ENCODE measurements around the gene ABCB4.
"Not testable (repeated sequence)": the region's sequence is repeated elsewhere in the genome, so short reads cannot be mapped to it uniquely, and the experiment has no call there.

Gene ABCB4

DNA sequence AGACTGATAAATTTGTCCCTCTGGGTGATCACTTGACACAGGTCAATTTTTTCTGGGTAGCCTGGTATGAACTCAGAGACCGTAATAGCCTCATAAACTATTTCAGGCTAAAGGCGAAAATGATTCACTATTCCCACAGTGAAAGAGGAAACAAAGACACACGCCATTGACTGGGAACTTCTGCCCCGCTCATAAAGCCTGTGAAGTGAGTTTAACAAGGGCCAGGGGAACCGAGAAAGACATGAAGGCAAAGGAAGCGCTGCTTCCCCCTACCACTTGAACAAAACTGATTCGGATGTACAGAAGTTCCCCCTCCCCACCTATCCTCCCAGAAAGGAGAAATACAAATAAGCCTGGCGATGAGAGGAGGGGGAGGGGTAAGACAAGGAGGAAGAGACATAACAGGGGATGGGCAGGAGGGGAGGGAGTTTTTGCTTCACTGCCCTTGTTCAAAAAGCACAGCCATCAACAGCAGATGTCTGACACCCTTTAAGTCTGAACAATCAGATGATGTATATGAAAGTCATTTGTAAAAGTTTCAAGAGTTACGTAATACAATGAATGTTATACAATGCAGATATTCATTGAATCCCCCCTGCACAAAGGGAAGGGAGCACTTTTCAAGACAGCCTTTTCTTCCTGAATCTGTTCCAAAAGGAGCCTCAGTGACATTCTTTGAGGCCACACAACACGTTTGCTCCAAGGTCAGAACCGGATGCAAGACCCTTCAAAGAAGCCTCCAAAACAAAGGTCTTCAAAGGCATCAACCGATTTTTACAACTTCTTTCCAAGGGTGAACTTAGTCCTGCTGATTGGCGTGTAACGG is 734 bp downstream of the ABCB4 start:
- DNase-seq = no peak

DNA sequence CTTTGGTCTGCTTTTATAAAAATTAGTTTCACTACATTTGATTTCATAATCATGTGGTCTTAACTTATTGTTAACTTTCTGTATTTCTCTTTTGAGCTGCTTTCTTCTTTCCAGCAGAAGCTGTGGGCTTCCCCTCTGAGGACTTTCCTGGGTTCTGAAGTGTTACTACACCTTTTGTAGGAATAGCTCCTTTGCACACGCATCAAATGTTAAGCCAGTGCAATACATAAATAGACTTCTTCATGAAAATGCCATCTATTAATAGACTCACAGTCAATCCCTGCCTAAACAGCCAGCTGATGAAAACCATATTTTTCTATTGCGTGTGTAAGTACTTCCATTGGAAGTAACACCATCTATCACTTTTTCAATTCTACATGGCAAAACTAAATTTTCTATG is 1.5 kb downstream of the ABCB4 start:
- DNase-seq = no peak

DNA sequence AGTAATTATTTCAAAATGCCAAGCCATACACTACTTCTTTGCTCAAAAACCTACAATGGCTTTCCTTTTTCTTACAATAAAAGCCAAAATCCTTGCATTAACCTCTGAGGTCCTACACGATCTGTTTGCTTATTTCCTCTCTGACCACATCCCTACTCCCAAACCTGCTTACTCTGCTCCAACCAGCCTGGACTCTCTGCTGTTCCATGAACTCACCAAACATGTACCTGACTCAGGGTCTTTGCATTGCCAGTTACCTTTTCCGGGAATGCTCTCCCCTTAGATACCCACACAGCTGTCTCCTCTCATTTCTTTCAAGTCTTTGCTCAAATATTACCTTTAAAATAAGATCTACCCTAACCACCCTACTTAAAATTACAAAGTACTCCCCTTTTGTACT is 2.3 kb downstream of the ABCB4 start:
- DNase-seq = no peak

DNA sequence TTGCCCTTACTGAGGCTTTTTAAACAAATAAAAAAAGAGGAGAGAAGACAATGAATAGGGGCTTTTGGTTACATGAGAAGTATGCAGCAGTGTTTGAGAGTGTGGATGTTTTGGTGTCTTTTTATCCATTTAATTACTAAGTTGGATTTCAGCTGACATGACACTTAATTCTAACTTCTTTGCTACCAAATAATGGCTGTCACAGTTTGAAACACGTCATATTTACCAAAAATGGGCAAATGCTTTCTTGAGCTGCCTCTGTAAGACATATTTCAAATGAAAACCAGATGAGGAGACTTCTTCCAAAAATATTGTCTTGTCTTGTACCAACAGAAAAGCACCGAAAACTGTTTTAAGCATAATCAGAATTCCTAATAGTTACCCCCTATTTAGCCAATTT is 4.0 kb downstream of the ABCB4 start:
- no peak for DNase-seq

DNA sequence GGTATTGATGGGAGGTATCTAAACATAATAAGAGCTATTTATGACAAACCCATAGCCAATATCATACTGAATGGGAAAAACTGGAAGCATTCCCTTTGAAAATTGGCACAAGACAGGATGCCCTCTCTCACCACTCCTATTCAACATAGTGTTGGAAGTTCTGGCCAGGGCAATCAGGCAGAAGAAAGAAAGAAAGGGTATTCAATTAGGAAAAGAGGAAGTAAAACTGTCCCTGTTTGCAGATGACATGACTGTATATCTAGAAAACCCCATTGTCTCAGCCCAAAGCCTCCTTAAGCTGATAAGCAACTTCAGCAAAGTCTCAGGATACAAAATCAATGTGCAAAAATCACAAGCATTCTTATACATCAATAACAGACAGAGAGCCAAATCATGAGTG is 6.3 kb downstream of the ABCB4 start:
- DNase-seq = not testable (repeated sequence)

DNA sequence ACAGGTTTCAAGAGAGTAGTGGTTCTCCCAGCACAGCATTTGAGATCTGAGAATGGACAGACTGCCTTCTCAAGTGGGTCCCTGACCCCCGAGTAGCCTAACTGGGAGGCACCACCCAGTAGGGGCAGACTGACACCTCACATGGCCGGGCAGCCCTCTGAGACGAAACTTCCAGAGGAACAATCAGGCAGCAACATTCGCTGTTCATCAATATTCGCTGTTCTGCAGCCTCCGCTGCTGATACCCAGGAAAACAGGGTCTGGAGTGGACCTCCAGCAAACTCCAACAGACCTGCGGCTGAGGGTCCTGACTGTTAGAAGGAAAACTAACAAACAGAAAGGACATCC is 10.0 kb downstream of the ABCB4 start:
- not testable (repeated sequence) for DNase-seq

DNA sequence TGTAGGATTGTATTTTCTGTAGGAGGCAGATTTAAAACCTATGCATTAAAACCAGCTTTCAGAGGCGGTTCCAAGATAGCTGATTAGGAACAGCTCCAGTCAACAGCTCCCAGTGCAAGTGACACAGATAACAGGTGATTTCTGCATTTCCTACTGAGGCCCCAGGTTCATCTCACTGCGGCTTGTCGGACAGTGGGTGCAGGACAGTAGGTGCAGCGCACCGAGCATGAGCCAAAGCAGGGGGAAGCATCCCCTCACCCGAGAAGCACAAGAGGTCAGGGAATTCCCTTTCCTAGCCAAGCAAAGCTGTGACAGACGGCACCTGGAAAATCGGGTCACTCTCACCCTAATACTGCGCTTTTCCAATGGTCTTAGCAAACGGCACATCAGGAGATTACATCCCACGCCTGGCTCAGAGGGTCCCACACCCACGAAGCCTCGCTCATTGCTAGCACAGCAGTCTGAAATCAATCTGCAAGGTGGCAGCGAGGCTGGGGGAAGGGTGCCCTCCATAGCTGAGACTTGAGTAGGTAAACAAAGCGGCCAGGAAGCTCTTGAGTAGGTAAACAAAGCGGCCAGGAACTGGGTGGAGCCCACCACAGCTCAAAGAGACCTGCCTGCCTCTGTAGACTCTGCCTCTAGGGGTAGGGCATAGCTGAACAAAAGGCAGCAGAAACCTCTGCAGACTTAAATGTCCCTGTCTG is 10.5 kb downstream of the ABCB4 start:
- not testable (repeated sequence) for DNase-seq

DNA sequence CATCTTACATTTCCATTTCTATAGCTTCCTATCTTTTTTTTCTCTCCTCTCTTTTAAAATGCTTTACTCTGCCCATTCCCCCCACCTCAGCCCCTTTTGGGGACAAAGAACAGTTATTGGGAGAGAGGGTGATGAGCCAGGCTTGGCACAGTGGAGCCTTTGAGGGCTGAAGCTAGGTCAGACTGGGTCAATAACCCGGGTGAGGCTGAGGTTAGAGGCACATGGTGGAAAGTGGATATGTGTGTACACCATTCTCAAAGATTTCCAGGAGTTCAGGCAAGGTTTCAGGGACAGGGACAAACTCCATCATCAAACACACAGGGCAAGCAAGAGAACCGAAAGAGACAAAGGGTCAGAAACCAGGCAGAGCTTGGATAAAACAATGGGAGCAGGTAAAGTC is 11.5 kb downstream of the ABCB4 start:
- DNase-seq = no peak

DNA sequence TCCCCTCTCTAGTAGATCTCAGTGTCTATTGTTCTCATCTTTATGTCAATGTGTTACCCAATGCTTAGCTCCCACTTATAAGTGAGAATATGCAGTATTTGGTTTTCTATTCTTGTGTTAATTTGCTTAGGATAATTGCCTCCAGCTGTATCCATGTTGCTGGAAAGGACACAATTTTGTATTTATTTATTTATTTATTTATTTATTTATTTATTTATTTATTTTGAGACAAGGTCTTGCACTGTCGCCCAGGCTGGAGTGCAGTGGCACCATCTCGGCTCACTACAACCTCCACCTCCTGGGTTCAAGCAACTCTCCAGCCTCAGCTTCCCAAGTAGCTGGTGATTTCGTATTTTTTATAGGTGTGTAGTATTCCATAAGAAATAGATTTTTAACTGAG is 15.0 kb downstream of the ABCB4 start:
- not testable (repeated sequence) for DNase-seq

DNA sequence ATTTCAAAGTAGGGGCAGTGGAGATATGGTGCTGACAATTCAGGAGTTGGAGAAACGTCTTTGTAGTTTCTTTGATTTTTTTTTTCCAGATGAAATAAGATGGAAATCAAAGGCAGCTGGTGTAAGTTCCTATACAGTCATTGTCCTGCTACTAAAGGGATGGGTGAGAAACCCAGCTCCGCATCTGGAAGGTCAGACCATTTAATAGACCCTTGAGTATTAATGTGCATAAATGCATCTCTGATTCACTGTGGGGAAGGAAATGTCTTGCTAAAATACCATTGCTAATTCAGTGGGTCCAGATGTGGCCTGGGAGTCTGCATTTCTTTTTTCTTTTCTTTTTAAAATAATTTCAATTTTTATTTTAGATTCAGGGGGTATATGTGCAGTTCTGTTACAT is 15.5 kb downstream of the ABCB4 start:
- no peak for DNase-seq

DNA sequence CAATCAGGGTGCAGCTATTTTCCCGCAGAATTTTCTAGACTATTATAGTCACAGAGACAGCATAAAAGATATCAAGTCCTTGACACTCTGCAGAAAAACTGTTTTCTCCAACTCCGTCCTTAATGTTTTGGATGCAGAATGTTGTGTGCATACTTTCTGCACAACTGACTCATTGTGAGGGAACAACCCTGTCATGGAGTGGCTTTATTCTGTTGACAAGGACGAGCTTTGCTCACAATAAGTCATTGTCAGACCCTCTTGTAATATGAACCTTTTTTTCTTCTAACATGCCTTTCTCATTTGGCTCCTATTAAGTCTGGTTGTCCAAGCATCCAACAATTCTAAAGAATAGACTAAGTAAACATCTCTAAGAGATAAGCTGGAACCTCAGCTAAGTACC is 17.3 kb downstream of the ABCB4 start:
- no peak for DNase-seq

DNA sequence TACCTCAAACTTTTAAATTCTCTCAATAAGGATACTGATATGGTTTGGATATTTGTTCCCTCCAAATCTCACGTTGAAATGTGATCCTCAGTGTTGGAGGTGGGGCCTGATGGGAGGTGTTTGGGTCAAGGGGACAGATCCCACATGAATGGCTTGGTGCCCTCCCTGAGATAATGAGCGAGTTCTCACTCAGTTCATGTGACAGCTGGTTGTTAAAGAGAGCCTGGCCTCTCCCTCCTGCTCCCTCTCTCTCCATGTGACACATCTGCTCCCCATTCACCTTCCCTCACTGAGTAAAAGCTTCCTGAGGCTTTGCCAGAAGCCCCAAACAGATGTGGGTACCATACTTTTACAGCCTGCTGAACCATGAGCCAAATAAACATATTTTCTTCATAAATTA is 19.2 kb downstream of the ABCB4 start:
- DNase-seq = no peak

DNA sequence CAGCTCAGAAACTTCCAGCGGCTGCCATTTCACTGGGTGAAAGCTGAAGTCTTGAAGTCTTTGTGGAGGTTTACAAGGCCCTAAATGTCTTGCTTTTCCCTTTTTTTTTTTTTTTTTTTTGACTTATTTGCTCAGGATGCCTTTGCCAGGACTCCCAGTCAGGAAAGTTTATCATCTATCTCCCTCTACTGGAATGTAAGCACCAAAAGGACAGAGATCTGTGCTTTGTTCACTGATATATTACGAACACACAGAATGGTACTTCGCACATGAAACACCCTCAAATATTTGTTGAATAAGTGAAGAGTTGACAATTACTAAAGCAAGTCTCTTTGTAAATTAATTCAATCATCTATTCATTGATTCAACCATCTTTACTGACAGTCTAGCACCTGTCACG is 23.2 kb downstream of the ABCB4 start:
- no peak for DNase-seq

DNA sequence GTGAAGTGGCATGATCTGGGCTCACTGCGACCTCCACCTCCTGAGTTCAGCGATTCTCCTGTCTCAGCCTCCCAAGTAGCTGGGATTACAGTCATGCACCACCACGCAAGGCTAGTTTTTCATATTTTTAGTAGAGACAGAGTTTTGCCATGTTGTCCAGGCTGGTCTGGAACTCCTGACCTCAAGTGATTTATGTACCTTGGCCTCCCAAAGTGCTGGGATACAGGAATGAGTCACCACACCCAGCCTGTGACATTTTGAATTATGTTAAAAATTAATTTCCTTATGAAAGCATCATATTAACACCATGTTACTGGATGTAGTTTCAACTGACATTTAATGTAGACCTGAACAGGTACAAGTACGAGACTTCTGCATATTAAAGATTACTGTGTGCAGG is 24.3 kb downstream of the ABCB4 start:
- DNase-seq = no peak

DNA sequence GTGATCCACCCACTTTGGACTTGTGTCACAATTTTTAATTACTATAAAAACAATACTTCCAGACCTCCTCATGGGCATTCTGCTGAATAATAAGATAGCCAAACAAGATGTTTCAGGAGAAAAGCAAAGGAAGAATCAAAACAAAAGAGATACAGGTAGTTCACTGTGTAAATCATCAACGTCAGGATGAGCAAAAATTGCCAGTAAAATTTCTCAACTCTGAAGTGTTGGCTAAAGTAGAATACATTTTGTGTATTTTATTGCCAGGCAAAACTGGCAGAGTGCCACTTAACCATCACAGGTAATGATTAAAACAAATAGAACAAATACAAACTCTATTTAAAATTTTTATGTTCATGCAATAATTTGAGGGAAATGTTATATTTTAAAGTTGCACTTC is 24.8 kb downstream of the ABCB4 start:
- DNase-seq = no peak

DNA sequence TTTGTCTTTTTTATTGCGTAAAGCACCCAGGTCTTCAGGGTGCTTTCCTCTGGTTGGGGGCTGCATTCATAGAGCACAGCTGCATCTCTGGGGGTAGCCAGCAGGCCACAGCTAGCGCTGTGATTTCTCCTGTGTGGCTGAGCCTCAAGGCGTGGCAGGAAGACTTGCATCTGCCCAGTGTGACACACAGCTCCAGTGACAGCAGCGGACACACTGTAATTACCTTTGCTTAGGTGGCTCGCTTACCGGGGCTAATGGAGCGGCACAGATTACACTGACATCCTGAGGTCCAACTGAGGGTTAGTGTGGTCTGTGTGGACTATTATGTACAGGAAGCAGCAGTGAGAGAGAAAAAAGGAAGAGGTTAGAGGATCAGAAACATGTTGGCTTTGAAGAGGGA is 27.1 kb downstream of the ABCB4 start:
- DNase-seq = no peak

DNA sequence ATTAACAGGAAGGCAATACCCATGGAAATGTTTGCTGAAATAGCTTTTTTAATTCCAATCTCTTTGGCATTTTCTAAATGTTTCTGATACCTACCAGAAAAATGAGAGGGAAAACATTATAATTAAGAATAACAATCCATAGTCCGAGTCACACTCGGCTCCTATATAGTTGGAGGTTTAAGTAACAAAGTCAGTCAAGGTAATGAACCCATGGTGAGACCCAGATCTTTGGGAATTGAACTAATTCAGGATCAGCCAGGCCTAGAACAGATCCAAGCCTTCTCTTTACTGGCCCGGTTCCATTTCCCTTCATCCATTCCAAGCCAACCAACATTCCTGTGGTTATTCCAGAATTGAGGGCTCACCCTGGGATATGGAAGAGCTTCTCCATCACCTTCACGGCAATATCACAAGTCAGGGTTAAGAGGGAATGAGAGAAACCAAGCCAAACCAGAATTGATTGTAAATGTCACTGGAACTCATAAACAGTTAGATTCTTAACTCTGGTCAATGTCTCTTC is 28.3 kb downstream of the ABCB4 start:
- no peak for DNase-seq

DNA sequence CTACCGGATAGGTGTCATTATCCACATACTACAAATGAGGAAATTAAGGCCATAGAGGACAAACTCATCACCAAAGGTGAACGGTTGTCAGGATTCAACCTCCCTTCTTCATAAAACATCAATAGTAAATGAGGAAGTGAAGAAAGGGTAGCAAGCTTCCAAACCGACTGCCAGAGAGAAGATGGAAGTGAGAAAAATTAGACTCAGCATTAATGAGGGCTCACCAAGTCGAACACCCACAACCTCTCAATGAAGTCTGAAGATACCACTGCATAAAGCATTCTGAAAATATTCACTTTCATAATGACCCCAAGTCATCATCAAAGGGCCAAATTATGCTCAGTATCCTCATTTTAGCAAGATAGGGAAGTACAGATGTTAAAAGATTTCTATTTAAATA is 29.6 kb downstream of the ABCB4 start:
- no peak for DNase-seq

DNA sequence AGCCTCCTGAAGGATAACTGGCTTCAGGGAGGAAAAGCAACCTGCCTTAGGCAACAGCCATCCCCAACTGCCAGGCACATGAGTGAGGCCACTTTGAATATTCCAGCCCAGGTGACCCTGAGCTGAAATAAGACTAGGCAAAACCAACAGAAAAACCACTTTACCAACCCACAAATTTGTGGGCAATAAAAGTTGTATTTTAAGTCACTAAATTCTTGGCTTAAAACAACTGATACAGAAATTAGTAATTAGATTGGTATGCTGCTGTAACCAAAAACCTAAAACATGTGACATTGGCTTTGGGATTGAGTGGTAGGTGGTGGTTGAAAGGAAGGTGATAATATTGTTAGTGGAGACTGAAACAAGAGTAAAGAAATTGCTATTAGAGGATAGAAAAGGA is 39.9 kb downstream of the ABCB4 start:
- no peak for DNase-seq

DNA sequence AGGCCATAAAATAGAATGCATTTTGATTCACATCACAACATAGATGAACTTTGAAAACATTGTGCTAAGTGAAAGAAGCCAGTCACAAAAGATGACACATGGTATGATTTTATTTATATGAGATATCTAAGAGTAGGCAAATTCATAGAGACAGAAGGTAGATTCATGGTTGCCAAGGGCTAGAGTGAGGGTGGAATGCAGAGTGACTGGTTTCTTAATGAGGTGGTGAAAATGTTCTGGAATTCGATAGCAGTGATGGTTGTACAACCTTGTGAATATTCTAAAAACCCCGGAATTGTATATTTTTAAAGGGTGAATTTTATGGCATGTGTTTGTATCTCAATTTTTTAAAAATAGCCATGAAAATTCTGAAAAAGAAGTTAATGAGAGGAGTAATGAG is 42.9 kb downstream of the ABCB4 start:
- no peak for DNase-seq

DNA sequence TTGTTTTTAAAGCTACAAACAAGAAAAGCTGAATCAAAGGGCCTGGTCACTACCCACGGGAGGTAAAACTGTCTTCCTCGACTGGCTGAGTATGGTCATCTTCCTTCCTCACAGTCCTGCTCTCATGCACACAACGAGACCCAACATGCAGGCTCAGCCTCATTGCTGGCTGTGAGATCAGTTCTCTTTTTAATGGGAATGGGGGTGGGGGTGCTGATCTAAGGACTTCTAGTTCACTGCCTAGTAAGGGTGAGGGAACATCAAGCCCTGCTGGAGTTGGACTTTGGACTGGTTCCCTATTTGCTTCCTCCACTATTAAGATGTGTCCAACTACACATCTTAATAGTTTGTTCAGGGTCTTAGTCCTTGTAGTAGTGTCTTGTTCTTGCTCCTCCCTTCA is 48.2 kb downstream of the ABCB4 start:
- DNase-seq = no peak

DNA sequence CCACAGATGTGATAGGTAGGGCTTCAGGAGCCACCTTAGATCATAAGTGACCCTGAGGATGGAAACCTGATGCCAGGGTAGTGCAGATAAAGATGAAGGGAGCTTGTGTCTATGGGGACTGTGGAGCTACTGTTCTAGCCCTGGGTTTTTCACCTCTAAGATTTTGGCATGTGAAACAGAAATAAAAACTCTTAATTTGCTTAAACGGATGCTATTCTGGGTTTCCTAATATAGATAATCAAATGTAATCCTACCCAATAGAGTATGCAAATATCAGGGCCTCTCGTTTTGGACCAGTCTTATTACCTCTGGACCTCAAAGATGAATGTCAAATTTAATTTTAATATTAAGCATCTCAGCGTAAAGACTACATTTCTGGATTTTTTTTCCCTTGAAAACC is 49.3 kb downstream of the ABCB4 start:
- no peak for DNase-seq

DNA sequence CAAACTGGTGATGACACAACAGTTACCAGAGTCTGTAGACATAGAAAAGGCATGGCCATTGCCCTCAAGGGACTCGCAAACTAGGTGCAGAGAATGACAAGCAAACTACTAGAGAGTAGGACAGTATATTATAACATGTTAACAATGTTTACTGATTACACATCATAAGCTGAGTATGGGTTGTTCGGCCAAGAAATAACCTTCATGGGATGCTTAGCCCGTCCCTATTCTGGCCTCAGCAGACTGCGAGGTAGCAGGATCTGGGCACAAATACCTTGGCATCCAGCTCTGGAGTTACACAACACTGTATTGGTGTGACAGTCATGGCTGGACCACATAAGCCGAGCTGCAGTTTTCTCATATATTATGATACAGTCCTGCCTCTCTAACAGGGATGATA is 51.4 kb downstream of the ABCB4 start:
- DNase-seq = no peak

DNA sequence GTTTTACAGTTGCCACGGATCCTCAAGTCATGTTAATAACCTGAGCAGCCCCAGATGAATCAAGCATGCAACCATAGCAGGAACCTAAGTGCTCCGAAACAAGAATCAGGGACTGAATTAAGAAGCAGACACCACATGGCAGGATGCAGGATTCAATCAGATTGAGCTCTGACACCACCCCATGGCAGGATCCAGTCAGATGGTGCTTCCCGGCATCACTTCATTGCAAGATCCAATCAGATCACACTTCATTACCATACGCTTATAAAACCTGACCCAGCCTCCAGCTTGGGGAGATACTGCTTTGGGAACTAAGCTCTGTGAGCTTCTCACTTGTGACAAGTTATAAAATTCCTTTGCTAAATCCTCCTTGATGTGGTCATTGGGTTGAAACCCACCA is 55.3 kb downstream of the ABCB4 start:
- DNase-seq = no peak

Data from cerebellar nuclear complex (tissue), 1 donor.